ENCODE data around the gene ATG13.
"Not testable (repeated sequence)": the region's sequence is repeated elsewhere in the genome, so short reads cannot be mapped to it uniquely, and the experiment has no call there.

The ATG13 gene

GRCh38 chr11:46662366-46662765 lies 45.0 kb downstream of the ATG13 start:
- no peaks in the 10 kb centered on the region for H3K9me3 ChIP-seq (ENCODE audit: control insufficient read depth in 5 of 5, low read length in 5 of 5)
- peaks cover 8 to 31% (median 28%) of the 10 kb centered on the region in 5 donors for H3K4me1 ChIP-seq (ENCODE audit: control insufficient read depth in 5 of 5, insufficient read depth in 5 of 5, low read length in 5 of 5)
- peaks cover 10 to 77% (median 64%) of the 10 kb centered on the region in 5 donors for H3K36me3 ChIP-seq (ENCODE audit: control insufficient read depth in 5 of 5, insufficient read depth in 5 of 5, low read length in 5 of 5)
- no peak overlapping the region for H3K27ac ChIP-seq (ENCODE audit: low read depth, low read length)
- no peak overlapping the region for H3K4me3 ChIP-seq (ENCODE audit: low read depth in 1 of 5, low read length in 5 of 5)
- no peaks in the 10 kb centered on the region for H3K27me3 ChIP-seq (ENCODE audit: control insufficient read depth in 5 of 5, insufficient read depth in 4 of 5, low read length in 5 of 5)
- H3K9ac ChIP-seq (ENCODE audit: low read length in 5 of 5), result no peak overlapping the region

- Histone ChIP-seq H3K27ac (ENCODE audit: low read depth, low read length) (no peak overlapping the region), H3K27me3 (ENCODE audit: control insufficient read depth in 5 of 5, insufficient read depth in 4 of 5, low read length in 5 of 5) (no peaks in the 10 kb centered on the region), H3K36me3 (ENCODE audit: control insufficient read depth in 5 of 5, insufficient read depth in 5 of 5, low read length in 5 of 5) (peaks cover 10 to 77% (median 61%) of the 10 kb centered on the region in 5 donors), H3K4me3 (ENCODE audit: low read depth in 1 of 5, low read length in 5 of 5) (no peak overlapping the region), H3K9ac (ENCODE audit: low read length in 5 of 5) (no peak overlapping the region), H3K4me1 (ENCODE audit: control insufficient read depth in 5 of 5, insufficient read depth in 5 of 5, low read length in 5 of 5) (peaks cover 8 to 36% (median 31%) of the 10 kb centered on the region in 5 donors), H3K9me3 (ENCODE audit: control insufficient read depth in 5 of 5, low read length in 5 of 5) (no peaks in the 10 kb centered on the region)
Measured at GRCh38 chr11:46663277-46663940, 46.1 kb downstream of the ATG13 start.

GRCh38 chr11:46664612-46665011 lies 47.3 kb downstream of the ATG13 start:
- Histone ChIP-seq H3K4me1 (ENCODE audit: control insufficient read depth in 5 of 5, insufficient read depth in 5 of 5, low read length in 5 of 5) (peaks cover 8 to 33% (median 25%) of the 10 kb centered on the region in 5 donors), H3K36me3 (ENCODE audit: control insufficient read depth in 5 of 5, insufficient read depth in 5 of 5, low read length in 5 of 5) (peaks cover 18 to 78% (median 66%) of the 10 kb centered on the region in 5 donors), H3K4me3 (ENCODE audit: low read depth in 1 of 5, low read length in 5 of 5) (no peak overlapping the region), H3K9ac (ENCODE audit: low read length in 5 of 5) (no peak overlapping the region), H3K27ac (ENCODE audit: low read depth, low read length) (no peak overlapping the region), H3K9me3 (ENCODE audit: control insufficient read depth in 5 of 5, low read length in 5 of 5) (no peaks in the 10 kb centered on the region), H3K27me3 (ENCODE audit: control insufficient read depth in 5 of 5, insufficient read depth in 4 of 5, low read length in 5 of 5) (no peaks in the 10 kb centered on the region)

GRCh38 chr11:46665356-46665755 lies 48.0 kb downstream of the ATG13 start:
- Histone ChIP-seq H3K4me1 (ENCODE audit: control insufficient read depth in 5 of 5, insufficient read depth in 5 of 5, low read length in 5 of 5) (peaks cover 8 to 28% (median 19%) of the 10 kb centered on the region in 5 donors), H3K36me3 (ENCODE audit: control insufficient read depth in 5 of 5, insufficient read depth in 5 of 5, low read length in 5 of 5) (peaks cover 20 to 80% (median 70%) of the 10 kb centered on the region in 5 donors), H3K27ac (ENCODE audit: low read depth, low read length) (no peak overlapping the region), H3K27me3 (ENCODE audit: control insufficient read depth in 5 of 5, insufficient read depth in 4 of 5, low read length in 5 of 5) (no peaks in the 10 kb centered on the region), H3K9me3 (ENCODE audit: control insufficient read depth in 5 of 5, low read length in 5 of 5) (no peaks in the 10 kb centered on the region), H3K4me3 (ENCODE audit: low read depth in 1 of 5, low read length in 5 of 5) (no peak overlapping the region), H3K9ac (ENCODE audit: low read length in 5 of 5) (no peak overlapping the region)

GRCh38 chr11:46666516-46666915 lies 49.2 kb downstream of the ATG13 start:
- Histone ChIP-seq H3K4me1 (ENCODE audit: control insufficient read depth in 5 of 5, insufficient read depth in 5 of 5, low read length in 5 of 5) (peaks cover 8 to 35% (median 19%) of the 10 kb centered on the region in 5 donors), H3K36me3 (ENCODE audit: control insufficient read depth in 5 of 5, insufficient read depth in 5 of 5, low read length in 5 of 5) (peaks cover 20 to 85% (median 76%) of the 10 kb centered on the region in 5 donors), H3K9me3 (ENCODE audit: control insufficient read depth in 5 of 5, low read length in 5 of 5) (no peaks in the 10 kb centered on the region), H3K27ac (ENCODE audit: low read depth, low read length) (peak overlapping the region; percentile 82), H3K4me3 (ENCODE audit: low read depth in 1 of 5, low read length in 5 of 5) (no peak overlapping the region), H3K27me3 (ENCODE audit: control insufficient read depth in 5 of 5, insufficient read depth in 4 of 5, low read length in 5 of 5) (no peaks in the 10 kb centered on the region), H3K9ac (ENCODE audit: low read length in 5 of 5) (no peak overlapping the region)

GRCh38 chr11:46667043-46667481 lies 49.7 kb downstream of the ATG13 start:
- H3K27me3 ChIP-seq (ENCODE audit: control insufficient read depth in 5 of 5, insufficient read depth in 4 of 5, low read length in 5 of 5), result no peaks in the 10 kb centered on the region
- H3K4me1 ChIP-seq (ENCODE audit: control insufficient read depth in 5 of 5, insufficient read depth in 5 of 5, low read length in 5 of 5), result peaks cover 8 to 35% (median 19%) of the 10 kb centered on the region in 5 donors
- peaks cover 16 to 85% (median 80%) of the 10 kb centered on the region in 5 donors for H3K36me3 ChIP-seq (ENCODE audit: control insufficient read depth in 5 of 5, insufficient read depth in 5 of 5, low read length in 5 of 5)
- H3K4me3 ChIP-seq (ENCODE audit: low read depth in 1 of 5, low read length in 5 of 5), result no peak overlapping the region
- H3K27ac ChIP-seq (ENCODE audit: low read depth, low read length), result peak overlapping the region; percentile 82
- H3K9me3 ChIP-seq (ENCODE audit: control insufficient read depth in 5 of 5, low read length in 5 of 5), result no peaks in the 10 kb centered on the region
- peak overlapping the region in 2 of 5 donors; percentile 26 to 27 for H3K9ac ChIP-seq (ENCODE audit: low read length in 5 of 5)

GRCh38 chr11:46668480-46669085 lies 51.2 kb downstream of the ATG13 start:
- peaks cover 8 to 35% (median 20%) of the 10 kb centered on the region in 5 donors for H3K4me1 ChIP-seq (ENCODE audit: control insufficient read depth in 5 of 5, insufficient read depth in 5 of 5, low read length in 5 of 5)
- H3K9ac ChIP-seq (ENCODE audit: low read length in 5 of 5), result no peak overlapping the region
- H3K4me3 ChIP-seq (ENCODE audit: low read depth in 1 of 5, low read length in 5 of 5), result no peak overlapping the region
- no peak overlapping the region for H3K27ac ChIP-seq (ENCODE audit: low read depth, low read length)
- peaks cover 11 to 88% (median 83%) of the 10 kb centered on the region in 5 donors for H3K36me3 ChIP-seq (ENCODE audit: control insufficient read depth in 5 of 5, insufficient read depth in 5 of 5, low read length in 5 of 5)
- no peaks in the 10 kb centered on the region for H3K9me3 ChIP-seq (ENCODE audit: control insufficient read depth in 5 of 5, low read length in 5 of 5)
- H3K27me3 ChIP-seq (ENCODE audit: control insufficient read depth in 5 of 5, insufficient read depth in 4 of 5, low read length in 5 of 5), result no peaks in the 10 kb centered on the region

- Histone ChIP-seq H3K36me3 (ENCODE audit: control insufficient read depth in 5 of 5, insufficient read depth in 5 of 5, low read length in 5 of 5) (peaks cover 11 to 85% (median 77%) of the 10 kb centered on the region in 5 donors), H3K4me1 (ENCODE audit: control insufficient read depth in 5 of 5, insufficient read depth in 5 of 5, low read length in 5 of 5) (peaks cover 8 to 47% (median 31%) of the 10 kb centered on the region in 5 donors), H3K4me3 (ENCODE audit: low read depth in 1 of 5, low read length in 5 of 5) (no peak overlapping the region), H3K9ac (ENCODE audit: low read length in 5 of 5) (no peak overlapping the region), H3K27ac (ENCODE audit: low read depth, low read length) (no peak overlapping the region), H3K27me3 (ENCODE audit: control insufficient read depth in 5 of 5, insufficient read depth in 4 of 5, low read length in 5 of 5) (no peaks in the 10 kb centered on the region), H3K9me3 (ENCODE audit: control insufficient read depth in 5 of 5, low read length in 5 of 5) (no peaks in the 10 kb centered on the region)
Measured at GRCh38 chr11:46669711-46670139, 52.4 kb downstream of the ATG13 start.

GRCh38 chr11:46670521-46670920 lies 53.2 kb downstream of the ATG13 start:
- Histone ChIP-seq H3K4me1 (ENCODE audit: control insufficient read depth in 5 of 5, insufficient read depth in 5 of 5, low read length in 5 of 5) (peaks cover 8 to 55% (median 39%) of the 10 kb centered on the region in 5 donors), H3K36me3 (ENCODE audit: control insufficient read depth in 5 of 5, insufficient read depth in 5 of 5, low read length in 5 of 5) (peaks cover 11 to 78% (median 69%) of the 10 kb centered on the region in 5 donors)
- not testable (repeated sequence) for H3K9ac ChIP-seq (ENCODE audit: low read length in 5 of 5); H3K9me3 ChIP-seq (ENCODE audit: control insufficient read depth in 5 of 5, low read length in 5 of 5); H3K27me3 ChIP-seq (ENCODE audit: control insufficient read depth in 5 of 5, insufficient read depth in 4 of 5, low read length in 5 of 5); H3K4me3 ChIP-seq (ENCODE audit: low read depth in 1 of 5, low read length in 5 of 5); H3K27ac ChIP-seq (ENCODE audit: low read depth, low read length)

GRCh38 chr11:46671958-46672315 lies 54.6 kb downstream of the ATG13 start:
- Histone ChIP-seq H3K9me3 (ENCODE audit: control insufficient read depth in 5 of 5, low read length in 5 of 5) (no peaks in the 10 kb centered on the region), H3K27me3 (ENCODE audit: control insufficient read depth in 5 of 5, insufficient read depth in 4 of 5, low read length in 5 of 5) (no peaks in the 10 kb centered on the region), H3K27ac (ENCODE audit: low read depth, low read length) (no peak overlapping the region), H3K4me3 (ENCODE audit: low read depth in 1 of 5, low read length in 5 of 5) (no peak overlapping the region), H3K36me3 (ENCODE audit: control insufficient read depth in 5 of 5, insufficient read depth in 5 of 5, low read length in 5 of 5) (peaks cover 11 to 77% (median 68%) of the 10 kb centered on the region in 5 donors), H3K9ac (ENCODE audit: low read length in 5 of 5) (no peak overlapping the region), H3K4me1 (ENCODE audit: control insufficient read depth in 5 of 5, insufficient read depth in 5 of 5, low read length in 5 of 5) (peaks cover 6 to 58% (median 41%) of the 10 kb centered on the region in 5 donors)

Measured in subcutaneous abdominal adipose tissue (tissue), 5 donors.